ENCODE measurements around the gene CHCT1. TPM values are rescaled to one million over a fixed set of nuclear protein-coding genes. Genes with fewer than 3 reads are reported as not detected.

The CHCT1 gene
- total RNA-seq, 2 donors from 2014 or later = not detected

DNA sequence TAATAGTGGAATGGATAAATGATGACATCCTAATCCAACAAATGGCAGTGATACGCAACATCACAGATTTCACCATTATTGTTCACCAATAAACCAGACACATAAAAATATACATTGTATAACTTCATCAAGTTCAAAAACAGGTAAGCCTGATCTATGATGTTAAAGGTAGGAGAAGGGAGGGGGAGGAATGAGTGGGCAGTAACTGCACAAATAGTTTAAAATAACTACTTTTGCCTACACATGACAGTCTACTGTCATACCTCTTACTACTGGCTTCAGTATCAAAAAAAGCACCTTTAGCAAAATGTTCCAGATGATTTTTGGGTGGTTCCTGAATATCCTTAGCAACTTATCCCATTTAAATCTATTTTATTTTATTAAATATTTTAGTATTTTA lies 28.8 kb downstream of the CHCT1 start:
- DNase-seq = no peak
- no peaks in the 10 kb centered on the region for H3K4me1 ChIP-seq
- peaks cover 4% of the 10 kb centered on the region for H3K36me3 ChIP-seq
- H3K27ac ChIP-seq = no peak overlapping the region
- intact Hi-C loops (cut with DNase I) = no loop called here
- no peak overlapping the region for H3K9ac ChIP-seq (ENCODE audit: low read depth in 2 of 2, low read length in 2 of 2)
- TF ChIP-seq CTCF (IDR thresholded peaks at IDR 0.05) = no peak
- H3K9me3 ChIP-seq = no peaks in the 10 kb centered on the region
- H3K27me3 ChIP-seq = no peaks in the 10 kb centered on the region
- no peak overlapping the region for H3K4me3 ChIP-seq

DNA sequence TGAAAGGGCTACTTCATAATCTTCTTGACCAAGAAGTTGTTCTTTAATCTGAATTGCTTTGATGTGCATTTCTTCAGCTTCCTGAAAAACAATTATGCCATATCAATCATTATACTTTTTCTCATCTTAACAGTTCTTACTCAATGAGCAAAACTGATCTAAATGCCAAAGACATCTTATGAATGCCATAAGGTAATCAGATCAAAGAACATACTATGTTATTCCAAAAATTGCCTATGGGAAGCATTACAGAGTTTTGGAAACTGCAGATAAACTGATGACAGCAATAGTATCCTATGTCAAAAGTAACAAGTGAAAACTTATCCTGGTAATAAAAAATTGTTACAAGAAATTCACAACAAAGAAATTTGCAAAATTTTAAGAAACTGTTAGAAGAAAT lies 29.7 kb downstream of the CHCT1 start:
- no peak for DNase-seq
- TF ChIP-seq CTCF (IDR thresholded peaks at IDR 0.05) = no peak
- no peaks in the 10 kb centered on the region for H3K9me3 ChIP-seq
- intact Hi-C loops (cut with DNase I) = no loop called here
- peaks cover 4% of the 10 kb centered on the region for H3K36me3 ChIP-seq
- no peak overlapping the region for H3K27ac ChIP-seq
- no peaks in the 10 kb centered on the region for H3K27me3 ChIP-seq
- no peak overlapping the region for H3K9ac ChIP-seq (ENCODE audit: low read depth in 2 of 2, low read length in 2 of 2)
- no peak overlapping the region for H3K4me3 ChIP-seq
- H3K4me1 ChIP-seq = no peaks in the 10 kb centered on the region

DNA sequence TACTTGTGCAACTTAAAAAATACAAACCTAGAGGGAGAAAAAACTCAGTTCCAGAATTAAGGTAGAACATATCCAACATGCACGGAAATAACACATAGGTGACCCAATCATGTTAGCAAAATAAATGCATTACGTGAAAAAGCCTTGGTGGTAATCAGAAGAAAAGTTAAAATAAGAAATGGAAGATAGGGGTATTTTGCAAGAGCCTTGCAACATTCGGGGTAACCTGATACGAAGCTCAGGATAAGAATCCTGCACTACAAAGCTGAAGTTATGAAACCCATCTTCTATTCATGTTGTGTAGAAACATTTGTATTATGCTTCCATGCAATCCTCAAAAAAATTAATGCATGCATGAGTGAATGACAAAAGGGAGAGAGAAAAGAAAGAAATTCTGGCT lies 33.1 kb downstream of the CHCT1 start:
- H3K27me3 ChIP-seq = no peaks in the 10 kb centered on the region
- no peak for DNase-seq
- TF ChIP-seq CTCF (IDR thresholded peaks at IDR 0.05) = no peak
- H3K9ac ChIP-seq (ENCODE audit: low read depth in 2 of 2, low read length in 2 of 2) = no peak overlapping the region
- no peak overlapping the region for H3K4me3 ChIP-seq
- no peaks in the 10 kb centered on the region for H3K9me3 ChIP-seq
- intact Hi-C loops (cut with DNase I) = no loop called here
- H3K4me1 ChIP-seq = no peaks in the 10 kb centered on the region
- no peak overlapping the region for H3K27ac ChIP-seq
- peaks cover 4% of the 10 kb centered on the region for H3K36me3 ChIP-seq

GRCh38 chr17:60457148-60457547 lies 34.9 kb downstream of the CHCT1 start:
- intact Hi-C loops (cut with DNase I) = no loop called here
- Histone ChIP-seq H3K27me3 (no peaks in the 10 kb centered on the region), H3K4me1 (no peaks in the 10 kb centered on the region), H3K9me3 (no peaks in the 10 kb centered on the region), H3K4me3 (no peak overlapping the region), H3K36me3 (peaks cover 4% of the 10 kb centered on the region), H3K27ac (no peak overlapping the region), H3K9ac (ENCODE audit: low read depth in 2 of 2, low read length in 2 of 2) (no peak overlapping the region)
- no peak for TF ChIP-seq CTCF (IDR thresholded peaks at IDR 0.05)
- no peak for DNase-seq

- TF ChIP-seq CTCF (IDR thresholded peaks at IDR 0.05) = no peak
- no peaks in the 10 kb centered on the region for H3K9me3 ChIP-seq
- H3K9ac ChIP-seq (ENCODE audit: low read depth in 2 of 2, low read length in 2 of 2) = no peak overlapping the region
- H3K4me1 ChIP-seq = no peaks in the 10 kb centered on the region
- intact Hi-C loops (cut with DNase I) = no loop called here
- no peak for DNase-seq
- peaks cover 9% of the 10 kb centered on the region for H3K36me3 ChIP-seq
- H3K27me3 ChIP-seq = no peaks in the 10 kb centered on the region
- H3K4me3 ChIP-seq = no peak overlapping the region
- H3K27ac ChIP-seq = no peak overlapping the region
Observed at GRCh38 chr17:60461584-60461983, 39.3 kb downstream of the CHCT1 start.
